OCI-LY3 (cell line): Measurements from ENCODE around the gene FAM210B.

Source experiments
- H2AFZ ChIP-seq: fragments of 200-600, 300-600 bp; shearing (Covaris generic); 2 replicates; pipeline ENCODE4 v1.6.0; 2014; ENCODE audit warnings: antibody characterized with exemption, low read depth, low read length
- H3K27ac ChIP-seq: fragments of 200-600, 300-600 bp; sonication (generic); 2 replicates; pipeline ENCODE4 v1.5.1; 2014; ENCODE audit warnings: mild to moderate bottlenecking, low read length, moderate library complexity, mixed read lengths
- H3K27me3 ChIP-seq: fragments of 200-600, 300-600 bp; sonication (generic); 2 replicates; pipeline ENCODE4 v1.6.1; 2014; ENCODE audit warnings: low read depth, low read length, mixed read lengths
- H3K36me3 ChIP-seq: fragments of 200-600, 300-600 bp; sonication (generic); replicated peaks from 2 replicates; pipeline ENCODE3; 2014; ENCODE audit warnings: low read depth, low read length, mixed read lengths
- H3K4me1 ChIP-seq: fragments of 300-600, 200-600 bp; sonication (generic); 2 replicates; pipeline ENCODE4 v1.6.1; 2014; ENCODE audit warnings: low read length, mixed read lengths
- H3K4me2 ChIP-seq: fragments of 200-600, 300-600 bp; sonication (generic); 2 replicates; pipeline ENCODE4 v1.6.1; 2014; ENCODE audit warnings: low read length, mixed read lengths
- H3K4me3 ChIP-seq: fragments of 300-600, 200-600 bp; sonication (generic); 2 replicates; pipeline ENCODE4 v1.5.1; 2014; ENCODE audit warnings: antibody characterized with exemption, mild to moderate bottlenecking, low read length, moderate library complexity
- H3K79me2 ChIP-seq: fragments of 300-600, 200-600 bp; shearing (Covaris generic); 2 replicates; pipeline ENCODE4 v1.6.1; 2014; ENCODE audit warnings: mild to moderate bottlenecking, low read length, mixed read lengths
- H3K9ac ChIP-seq: fragments of 300-600, 200-600 bp; shearing (Covaris generic); 2 replicates; pipeline ENCODE4 v1.6.0; 2014; ENCODE audit warnings: mild to moderate bottlenecking, low read length, moderate library complexity
- H3K9me3 ChIP-seq: fragments of 200-600, 300-600 bp; shearing (Covaris generic); 2 replicates; pipeline ENCODE4 v1.6.1; 2014; ENCODE audit warnings: low read length, mixed read lengths; ENCODE audit not compliant: insufficient read depth
- H4K20me1 ChIP-seq: fragments of 200-600, 300-600 bp; sonication (generic); 2 replicates; pipeline ENCODE4 v1.6.1; 2016; ENCODE audit warnings: low read length, mixed read lengths; ENCODE audit not compliant: insufficient read depth
- EZH2phosphoT487 ChIP-seq: fragments of 200-600 bp; shearing (Covaris generic); IDR thresholded peaks from 2 replicates; pipeline ENCODE4 v1.6.1; 2018; ENCODE audit warnings: antibody characterized with exemption, mixed run types, low read depth
- TF ChIP-seq, protein P1 (sequence below): fragments of 200-600, 300-600 bp; sonication (generic); IDR thresholded peaks from 2 replicates; pipeline ENCODE4 v1.5.1; 2014; ENCODE audit warnings: antibody characterized with exemption, low read length, low read depth

Gene FAM210B

DNA sequence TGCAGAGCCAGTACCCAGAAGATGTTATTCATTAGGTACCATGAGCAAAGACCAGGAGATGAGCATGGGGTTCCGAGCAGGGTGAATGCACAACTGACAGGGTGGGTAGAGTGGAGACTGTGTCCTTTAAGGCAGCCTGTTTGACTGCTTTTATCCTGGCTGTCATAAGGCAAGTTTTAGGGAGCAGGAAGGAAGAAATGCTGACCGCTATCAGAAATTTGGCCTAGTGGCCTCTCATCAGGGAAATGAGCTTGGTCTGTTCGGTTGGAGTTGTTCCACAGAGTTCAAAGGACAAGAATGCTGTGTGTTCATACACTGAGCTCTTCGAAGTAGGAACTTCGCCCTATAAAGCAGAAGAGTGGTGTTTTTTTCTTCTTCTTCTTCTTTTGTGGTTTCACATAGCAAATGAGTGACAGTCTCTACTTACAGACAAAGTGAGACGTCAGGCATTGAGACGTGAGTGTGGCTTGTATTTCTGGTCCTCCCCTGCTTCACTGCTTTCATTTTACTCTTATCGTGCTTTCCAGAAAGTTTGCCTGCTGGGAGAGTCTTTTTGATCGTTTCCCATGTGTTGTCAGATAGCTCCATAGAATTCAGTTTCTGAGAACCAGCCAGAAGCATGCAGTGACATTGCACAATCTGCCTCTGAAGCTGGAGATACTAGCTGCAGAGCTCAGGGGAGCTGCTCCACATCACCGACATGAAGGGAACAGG, 53.1 kb downstream of the FAM210B start, which contains the start of gene CASS4:
CASS4 (plus strand) TSS at position 502 of the 714 bp plus-strand sequence; CDS start at position 701, 199 bp downstream.
- H3K36me3 ChIP-seq, result peaks cover 55% of the 10 kb centered on the region
- H2AFZ ChIP-seq, result no peak within 1 kb of the TSS; the same call in 1 of the 2 replicates
- no peaks in the 10 kb centered on the region for H4K20me1 ChIP-seq
- H3K4me2 ChIP-seq, result peak within 1 kb of the TSS; percentile 68
- H3K4me1 ChIP-seq, result peaks cover 18% of the 10 kb centered on the region
- no peaks in the 10 kb centered on the region for H3K79me2 ChIP-seq
- H3K27me3 ChIP-seq, result no peaks in the 10 kb centered on the region
- TF ChIP-seq EZH2phosphoT487, result no peak
- TF ChIP-seq, protein P1, sequence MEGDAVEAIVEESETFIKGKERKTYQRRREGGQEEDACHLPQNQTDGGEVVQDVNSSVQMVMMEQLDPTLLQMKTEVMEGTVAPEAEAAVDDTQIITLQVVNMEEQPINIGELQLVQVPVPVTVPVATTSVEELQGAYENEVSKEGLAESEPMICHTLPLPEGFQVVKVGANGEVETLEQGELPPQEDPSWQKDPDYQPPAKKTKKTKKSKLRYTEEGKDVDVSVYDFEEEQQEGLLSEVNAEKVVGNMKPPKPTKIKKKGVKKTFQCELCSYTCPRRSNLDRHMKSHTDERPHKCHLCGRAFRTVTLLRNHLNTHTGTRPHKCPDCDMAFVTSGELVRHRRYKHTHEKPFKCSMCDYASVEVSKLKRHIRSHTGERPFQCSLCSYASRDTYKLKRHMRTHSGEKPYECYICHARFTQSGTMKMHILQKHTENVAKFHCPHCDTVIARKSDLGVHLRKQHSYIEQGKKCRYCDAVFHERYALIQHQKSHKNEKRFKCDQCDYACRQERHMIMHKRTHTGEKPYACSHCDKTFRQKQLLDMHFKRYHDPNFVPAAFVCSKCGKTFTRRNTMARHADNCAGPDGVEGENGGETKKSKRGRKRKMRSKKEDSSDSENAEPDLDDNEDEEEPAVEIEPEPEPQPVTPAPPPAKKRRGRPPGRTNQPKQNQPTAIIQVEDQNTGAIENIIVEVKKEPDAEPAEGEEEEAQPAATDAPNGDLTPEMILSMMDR, result no peak
- peak within 1 kb of the TSS; percentile 36 for H3K9ac ChIP-seq
- H3K27ac ChIP-seq, result peak within 1 kb of the TSS; percentile 81
- H3K4me3 ChIP-seq, result peak within 1 kb of the TSS; percentile 50
- no peaks in the 10 kb centered on the region for H3K9me3 ChIP-seq

GRCh38 chr20:56412473-56412790, 53.7 kb downstream of the FAM210B start:
- peaks cover 18% of the 10 kb centered on the region for H3K4me1 ChIP-seq
- no peaks in the 10 kb centered on the region for H4K20me1 ChIP-seq
- no peaks in the 10 kb centered on the region for H3K27me3 ChIP-seq
- H3K36me3 ChIP-seq, result peaks cover 53% of the 10 kb centered on the region
- TF ChIP-seq, protein P1, result no peak
- no peak for TF ChIP-seq EZH2phosphoT487
- H3K9ac ChIP-seq, result peak overlapping the region; percentile 36; the same call in 1 of the 2 replicates
- no peaks in the 10 kb centered on the region for H3K79me2 ChIP-seq
- H2AFZ ChIP-seq, result no peak overlapping the region
- H3K4me3 ChIP-seq, result peak overlapping the region; percentile 50
- peak overlapping the region; percentile 81 for H3K27ac ChIP-seq
- H3K4me2 ChIP-seq, result peak overlapping the region; percentile 68
- H3K9me3 ChIP-seq, result no peaks in the 10 kb centered on the region

GRCh38 chr20:56412949-56413348, 54.2 kb downstream of the FAM210B start:
- no peak overlapping the region for H3K4me3 ChIP-seq
- no peak for TF ChIP-seq EZH2phosphoT487
- TF ChIP-seq, protein P1, result no peak

GRCh38 chr20:56414842-56415765, 56.3 kb downstream of the FAM210B start:
- no peak overlapping the region for H2AFZ ChIP-seq
- H3K9me3 ChIP-seq, result no peaks in the 10 kb centered on the region
- no peak overlapping the region for H3K4me2 ChIP-seq
- peaks cover 18% of the 10 kb centered on the region for H3K4me1 ChIP-seq
- peaks cover 50% of the 10 kb centered on the region for H3K36me3 ChIP-seq
- no peak overlapping the region for H3K27ac ChIP-seq
- no peaks in the 10 kb centered on the region for H4K20me1 ChIP-seq
- TF ChIP-seq, protein P1, result no peak
- TF ChIP-seq EZH2phosphoT487, result no peak
- H3K79me2 ChIP-seq, result no peaks in the 10 kb centered on the region
- H3K4me3 ChIP-seq, result no peak overlapping the region
- H3K27me3 ChIP-seq, result no peaks in the 10 kb centered on the region
- no peak overlapping the region for H3K9ac ChIP-seq

More at GRCh38 chr20:56412949-56413348, 54.2 kb downstream of the FAM210B start:
- no peaks in the 10 kb centered on the region for H4K20me1 ChIP-seq
- no peaks in the 10 kb centered on the region for H3K9me3 ChIP-seq
- H3K27ac ChIP-seq, result no peak overlapping the region
- no peaks in the 10 kb centered on the region for H3K79me2 ChIP-seq
- H3K27me3 ChIP-seq, result no peaks in the 10 kb centered on the region
- no peak overlapping the region for H3K4me2 ChIP-seq
- H2AFZ ChIP-seq, result no peak overlapping the region
- H3K36me3 ChIP-seq, result peaks cover 53% of the 10 kb centered on the region
- no peak overlapping the region for H3K9ac ChIP-seq
- H3K4me1 ChIP-seq, result peaks cover 18% of the 10 kb centered on the region
